HepG2 (cell line): ENCODE results near the gene CDH8. TPM values are rescaled to one million over a fixed set of nuclear protein-coding genes. Genes with fewer than 3 reads are reported as not detected.

Experiments
- ATAC-seq: fragments of 200-7000 bp; cut with Tn5 transposase; 3 replicates; pipeline ENCODE4 v1.9.1; 2020; ENCODE audit warnings: mild to moderate bottlenecking, moderate library complexity
- BruUV-seq: library from RNA; stranded (reverse); fragments of 400-500 nt; replicated peaks from 2 replicates; lab custom pipeline; 2021; lab: Mats Ljungman, UMichigan
- CTCF ChIA-PET: fragments of 300-600 bp; formaldehyde crosslinking; extraction: SDS; loops from one replicate; lab custom pipeline; 2021; ENCODE audit warnings: low total read pairs, inconsistent platforms, low intra/inter-chr PET ratio; lab: Yijun Ruan, JAX
- POLR2A ChIA-PET: fragments of 350-600 bp; sonication (Branson Sonifier 250); formaldehyde crosslinking; loops from one replicate; lab custom pipeline; 2020; ENCODE audit warnings: antibody characterized with exemption, inconsistent platforms; lab: Yijun Ruan, JAX
- DNase-seq: peaks from one replicate; pipeline ENCODE4 v3.0.0-alpha.2; 2015; ENCODE audit warnings: low spot score
- FAIRE-seq: peaks from 3 replicates; lab custom pipeline; 2011; peaks lifted over from hg19 to GRCh38; lab: Jason Lieb, UNC
- H2AFZ ChIP-seq: one replicate; pipeline ENCODE4 v1.6.1; 2011; ENCODE audit warnings: low read length, inconsistent platforms
- H3K27ac ChIP-seq: fragments of 300-600 bp; 3 replicates; pipeline ENCODE4 v1.8.0; 2011; ENCODE audit warnings: mixed run types, mild to moderate bottlenecking, mixed read lengths, low read length, inconsistent platforms; ENCODE audit not compliant: insufficient read depth; ENCODE audit errors: extremely low read length
- H3K27me3 ChIP-seq, 2 experiments: fragments of 200-600 bp in 1 of 2; 2 replicates in 1 of 2; 3 replicates in 1 of 2; pipeline versions ENCODE4 v1.6.0 to v1.8.0; 2011; ENCODE audit warnings: low read length in 2 of 2, mild to moderate bottlenecking in 2 of 2, moderate library complexity in 2 of 2, inconsistent platforms in 1 of 2; ENCODE audit not compliant: insufficient read depth in 2 of 2, control insufficient read depth in 1 of 2
- H3K36me3 ChIP-seq, 2 experiments: fragments of 200-600 bp in 1 of 2; replicated peaks in 1 of 2; 2 replicates in 1 of 2; 3 replicates in 1 of 2; pipeline versions ENCODE4 v1.5.1 to v1.8.0; 2011; ENCODE audit warnings: low read length in 2 of 2, inconsistent platforms in 1 of 2; ENCODE audit not compliant: insufficient read depth in 2 of 2, control insufficient read depth in 1 of 2
- H3K4me1 ChIP-seq: 2 replicates; pipeline ENCODE4 v1.5.1; 2012; ENCODE audit warnings: low read length, inconsistent platforms; ENCODE audit not compliant: insufficient read depth
- H3K4me2 ChIP-seq: 2 replicates; pipeline ENCODE4 v1.6.0; 2011; ENCODE audit warnings: low read depth, low read length, inconsistent platforms
- H3K4me3 ChIP-seq, 3 experiments: fragments of 200-600 bp in 1 of 3; sonication (generic), shearing (Covaris generic) in 1 of 3; replicated peaks in 1 of 3; 2 replicates each; pipeline ENCODE4 v1.5.1; 2011 to 2016; ENCODE audit warnings: low read length in 3 of 3, inconsistent platforms in 2 of 3, low read depth in 2 of 3, mild to moderate bottlenecking in 2 of 3, control low read depth in 1 of 3, mixed read lengths in 1 of 3; ENCODE audit not compliant: insufficient read depth in 1 of 3
- H3K79me2 ChIP-seq: one replicate; pipeline ENCODE4 v1.6.1; 2011; ENCODE audit warnings: low read length, inconsistent platforms; ENCODE audit not compliant: insufficient read depth
- H3K9ac ChIP-seq: 2 replicates; pipeline ENCODE4 v1.6.0; 2011; ENCODE audit warnings: mild to moderate bottlenecking, low read depth, low read length, inconsistent platforms; ENCODE audit not compliant: insufficient read depth
- H3K9me3 ChIP-seq: 2 replicates; pipeline ENCODE4 v1.5.1; 2012; ENCODE audit warnings: mild to moderate bottlenecking, low read length
- H4K20me1 ChIP-seq: 2 replicates; pipeline ENCODE4 v1.6.0; 2011; ENCODE audit warnings: inconsistent platforms, mild to moderate bottlenecking, low read length, moderate library complexity; ENCODE audit not compliant: insufficient read depth
- ARNTL ChIP-seq: sonication (generic); formaldehyde crosslinking; IDR thresholded peaks from 2 replicates; pipeline ENCODE4 v1.4.0; 2020; ENCODE audit warnings: mild to moderate bottlenecking, missing genetic modification reagents
- ZMYM2 ChIP-seq: sonication (generic); formaldehyde crosslinking; IDR thresholded peaks from 2 replicates; pipeline ENCODE4 v1.8.0; 2022; ENCODE audit warnings: mild to moderate bottlenecking, missing genetic modification reagents
- ZNF30 ChIP-seq: sonication (generic); formaldehyde crosslinking; IDR thresholded peaks from 2 replicates; pipeline ENCODE4 v1.5.0; 2020; ENCODE audit warnings: mild to moderate bottlenecking, missing genetic modification reagents
- ZNF550 ChIP-seq: sonication (generic); formaldehyde crosslinking; IDR thresholded peaks from 2 replicates; pipeline ENCODE4 v1.4.0; 2020; ENCODE audit warnings: mild to moderate bottlenecking, missing genetic modification reagents, borderline replicate concordance
- ZNF674 ChIP-seq: sonication (generic); formaldehyde crosslinking; IDR thresholded peaks from 2 replicates; pipeline ENCODE4 v1.5.0; 2020; ENCODE audit warnings: low read depth, mild to moderate bottlenecking, missing genetic modification reagents
- WGBS: methylation state at CpG from one replicate; pipeline ENCODE4 v1.1.6; 2017; ENCODE audit warnings: low lambda C conversion rate; 5-methylcytosine and 5-hydroxymethylcytosine counted together
- in situ Hi-C: cut with HindIII; loops from 2 replicates; pipeline ENCODE4 v1.10.0; 2017; ENCODE audit warnings: low pct_unique_long_range_greater_than_20kb; ENCODE audit not compliant: extremely low pct_ligation_motif_present
- intact Hi-C: fragments of 100-400 bp; cut with micrococcal nuclease; formaldehyde crosslinking; loops from one replicate; pipeline ENCODE4 v1.10.0; 2022; ENCODE audit not compliant: unreplicated experiment
- polyA plus RNA-seq, 8 experiments: library from polyadenylated mRNA; depleted of rRNA in 3 of 8; stranded (reverse) in 7 of 8; unstranded in 1 of 8; fragments of >200 nt; fragmentation: Illumina TruSeq in 4 of 8; extraction: Trizol in 4 of 8; gene quantifications; 2 replicates each; pipeline versions ENCODE4 v1.2.1 to v1.2.3, GENCODE V29; 2011 to 2016; ENCODE audit warnings: low read depth in 4 of 8, missing spikeins in 1 of 8, mixed read lengths in 1 of 8; ENCODE audit not compliant: insufficient read depth in 1 of 8
- total RNA-seq, 5 experiments: library from RNA; depleted of rRNA; stranded (reverse); fragments of >200 nt; fragmentation: Illumina TruSeq; extraction: Trizol; gene quantifications; 2 replicates each; pipeline ENCODE4 v1.2.3, GENCODE V29; 2016; ENCODE audit warnings: low read depth in 1 of 5
- TF ChIP-seq, protein P1 (sequence below), 2 experiments: fragments of 450-650 bp in 1 of 2; sonication (generic) in 1 of 2; formaldehyde crosslinking; IDR thresholded peaks; 2 replicates each; pipeline versions ENCODE4 v1.5.0 to v1.8.0; 2020 to 2022; ENCODE audit warnings: mild to moderate bottlenecking in 1 of 2, missing genetic modification reagents in 1 of 2
- TF ChIP-seq, protein P2 (sequence below): sonication (generic); formaldehyde crosslinking; IDR thresholded peaks from 2 replicates; pipeline ENCODE4 v1.5.0; 2020; ENCODE audit warnings: mild to moderate bottlenecking, missing genetic modification reagents
- TF ChIP-seq, protein P3 (sequence below): sonication (generic); formaldehyde crosslinking; IDR thresholded peaks from 2 replicates; pipeline ENCODE4 v1.4.0; 2020; ENCODE audit warnings: missing genetic modification reagents

The CDH8 gene
- total and polyA plus RNA-seq, 2 of the 13 experiments (the other 11 are each of a cell fraction or from before 2014, with no cell fraction given), result not detected

DNA sequence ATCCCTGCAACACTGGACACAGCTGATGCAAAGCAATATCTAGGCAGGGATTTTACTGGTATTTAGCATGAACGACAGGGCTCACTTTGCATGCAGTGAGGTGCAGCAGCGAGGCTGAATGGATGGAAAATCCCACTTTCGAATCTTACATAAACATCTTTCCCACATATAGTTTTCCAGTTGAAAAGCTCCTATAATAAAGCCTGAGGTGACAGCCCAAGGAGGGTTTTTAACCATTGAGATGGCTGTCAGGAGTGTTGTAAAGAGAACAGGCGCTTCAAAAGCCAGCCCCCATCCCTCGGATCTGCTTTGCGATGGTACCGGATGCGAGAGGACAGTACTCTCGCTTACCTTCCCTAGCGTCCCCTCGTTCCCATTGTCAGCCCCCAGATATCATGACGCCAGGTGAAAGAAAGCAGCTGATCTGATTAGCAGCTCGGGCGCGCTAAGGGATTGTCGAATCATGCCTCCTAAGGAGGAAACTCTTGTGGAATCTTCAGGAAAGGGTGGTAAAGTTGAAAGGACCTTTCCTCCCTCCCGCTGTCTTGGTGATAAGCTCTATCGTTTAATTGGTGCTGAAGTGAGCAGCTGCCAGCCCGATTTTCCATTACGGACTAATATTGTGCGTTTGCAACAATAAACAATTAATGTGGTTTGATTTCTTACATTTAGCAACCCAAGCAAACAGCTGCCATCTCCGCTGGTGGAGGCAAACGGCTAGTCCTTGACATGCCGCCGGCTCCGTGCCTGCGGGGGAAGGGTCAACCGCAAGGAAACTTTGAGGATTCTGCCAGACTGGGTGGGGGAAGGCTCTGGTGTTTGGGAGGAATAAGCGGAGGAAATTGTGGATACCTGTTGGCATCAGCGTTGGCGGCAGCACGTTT lies 1.8 kb downstream of the CDH8 start:
- Histone ChIP-seq H3K9ac (no peak overlapping the region), H3K79me2 (no peaks in the 10 kb centered on the region), H4K20me1 (no peaks in the 10 kb centered on the region), H3K36me3 (no peaks in the 10 kb centered on the region), H3K4me3 (no peak overlapping the region), H2AFZ (no peak overlapping the region), H3K4me1 (no peaks in the 10 kb centered on the region), H3K27ac (no peak overlapping the region), H3K27me3 (peaks cover 0 to 33% of the 10 kb centered on the region in 2 experiments; a peak in 1 of 5 replicates), H3K4me2 (no peak overlapping the region), H3K9me3 (no peaks in the 10 kb centered on the region)
- POLR2A ChIA-PET, result no interaction called here
- CTCF ChIA-PET, result no interaction called here
- ATAC-seq (no peak), DNase-seq (no peak), FAIRE-seq (no peak)
- 51% methylated on average over 31 of the region's 32 CpGs for WGBS
- no TSS peak for BruUV-seq
- TF ChIP-seq ZNF674 (CRISPR knock-in tag) (no peak), ZMYM2 (CRISPR knock-in tag) (no peak), ZNF30 (CRISPR knock-in tag) (no peak), ARNTL (no peak), ZNF550 (CRISPR knock-in tag) (no peak)
- TF ChIP-seq, protein P1, sequence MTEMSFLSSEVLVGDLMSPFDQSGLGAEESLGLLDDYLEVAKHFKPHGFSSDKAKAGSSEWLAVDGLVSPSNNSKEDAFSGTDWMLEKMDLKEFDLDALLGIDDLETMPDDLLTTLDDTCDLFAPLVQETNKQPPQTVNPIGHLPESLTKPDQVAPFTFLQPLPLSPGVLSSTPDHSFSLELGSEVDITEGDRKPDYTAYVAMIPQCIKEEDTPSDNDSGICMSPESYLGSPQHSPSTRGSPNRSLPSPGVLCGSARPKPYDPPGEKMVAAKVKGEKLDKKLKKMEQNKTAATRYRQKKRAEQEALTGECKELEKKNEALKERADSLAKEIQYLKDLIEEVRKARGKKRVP (CRISPR knock-in tag; IDR thresholded peaks at IDR 0.05), result no peak
- TF ChIP-seq, protein P2, sequence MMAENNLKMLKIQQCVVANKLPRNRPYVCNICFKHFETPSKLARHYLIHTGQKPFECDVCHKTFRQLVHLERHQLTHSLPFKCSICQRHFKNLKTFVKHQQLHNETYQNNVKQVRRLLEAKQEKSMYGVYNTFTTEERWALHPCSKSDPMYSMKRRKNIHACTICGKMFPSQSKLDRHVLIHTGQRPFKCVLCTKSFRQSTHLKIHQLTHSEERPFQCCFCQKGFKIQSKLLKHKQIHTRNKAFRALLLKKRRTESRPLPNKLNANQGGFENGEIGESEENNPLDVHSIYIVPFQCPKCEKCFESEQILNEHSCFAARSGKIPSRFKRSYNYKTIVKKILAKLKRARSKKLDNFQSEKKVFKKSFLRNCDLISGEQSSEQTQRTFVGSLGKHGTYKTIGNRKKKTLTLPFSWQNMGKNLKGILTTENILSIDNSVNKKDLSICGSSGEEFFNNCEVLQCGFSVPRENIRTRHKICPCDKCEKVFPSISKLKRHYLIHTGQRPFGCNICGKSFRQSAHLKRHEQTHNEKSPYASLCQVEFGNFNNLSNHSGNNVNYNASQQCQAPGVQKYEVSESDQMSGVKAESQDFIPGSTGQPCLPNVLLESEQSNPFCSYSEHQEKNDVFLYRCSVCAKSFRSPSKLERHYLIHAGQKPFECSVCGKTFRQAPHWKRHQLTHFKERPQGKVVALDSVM (CRISPR knock-in tag), result no peak
- TF ChIP-seq, protein P3, sequence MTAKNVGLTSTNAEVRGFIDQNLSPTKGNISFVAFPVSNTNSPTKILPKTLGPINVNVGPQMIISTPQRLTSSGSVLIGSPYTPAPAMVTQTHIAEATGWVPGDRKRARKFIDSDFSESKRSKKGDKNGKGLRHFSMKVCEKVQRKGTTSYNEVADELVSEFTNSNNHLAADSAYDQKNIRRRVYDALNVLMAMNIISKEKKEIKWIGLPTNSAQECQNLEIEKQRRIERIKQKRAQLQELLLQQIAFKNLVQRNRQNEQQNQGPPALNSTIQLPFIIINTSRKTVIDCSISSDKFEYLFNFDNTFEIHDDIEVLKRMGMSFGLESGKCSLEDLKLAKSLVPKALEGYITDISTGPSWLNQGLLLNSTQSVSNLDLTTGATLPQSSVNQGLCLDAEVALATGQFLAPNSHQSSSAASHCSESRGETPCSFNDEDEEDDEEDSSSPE (CRISPR knock-in tag), result no peak
- intact Hi-C loops (no loop called here), in situ Hi-C loops (no loop called here)
